Measurements from ENCODE around the gene CBLN3.
A peak's percentile ranks its signal among the peaks of the same experiment; 100 is the strongest.

The CBLN3 gene

GRCh38 chr14:24428628-24429394 lies 657 bp downstream of the CBLN3 start:
- TF ChIP-seq, protein P1, sequence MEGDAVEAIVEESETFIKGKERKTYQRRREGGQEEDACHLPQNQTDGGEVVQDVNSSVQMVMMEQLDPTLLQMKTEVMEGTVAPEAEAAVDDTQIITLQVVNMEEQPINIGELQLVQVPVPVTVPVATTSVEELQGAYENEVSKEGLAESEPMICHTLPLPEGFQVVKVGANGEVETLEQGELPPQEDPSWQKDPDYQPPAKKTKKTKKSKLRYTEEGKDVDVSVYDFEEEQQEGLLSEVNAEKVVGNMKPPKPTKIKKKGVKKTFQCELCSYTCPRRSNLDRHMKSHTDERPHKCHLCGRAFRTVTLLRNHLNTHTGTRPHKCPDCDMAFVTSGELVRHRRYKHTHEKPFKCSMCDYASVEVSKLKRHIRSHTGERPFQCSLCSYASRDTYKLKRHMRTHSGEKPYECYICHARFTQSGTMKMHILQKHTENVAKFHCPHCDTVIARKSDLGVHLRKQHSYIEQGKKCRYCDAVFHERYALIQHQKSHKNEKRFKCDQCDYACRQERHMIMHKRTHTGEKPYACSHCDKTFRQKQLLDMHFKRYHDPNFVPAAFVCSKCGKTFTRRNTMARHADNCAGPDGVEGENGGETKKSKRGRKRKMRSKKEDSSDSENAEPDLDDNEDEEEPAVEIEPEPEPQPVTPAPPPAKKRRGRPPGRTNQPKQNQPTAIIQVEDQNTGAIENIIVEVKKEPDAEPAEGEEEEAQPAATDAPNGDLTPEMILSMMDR (IDR thresholded peaks at IDR 0.05; ENCODE audit: low read depth, low read length) = no peak
- H3K4me3 ChIP-seq (replicated peaks in 1 of 2; ENCODE audit: low read depth in 2 of 2, low read length in 2 of 2) = peak overlapping the region in 1 of 2 donors; percentile 84
- DNase-seq (ENCODE audit: low read depth in 2 of 2) = no peak

- no peak overlapping the region for H3K4me3 ChIP-seq (replicated peaks in 1 of 2; ENCODE audit: low read depth in 2 of 2, low read length in 2 of 2)
- TF ChIP-seq, protein P1 (IDR thresholded peaks at IDR 0.05; ENCODE audit: low read depth, low read length) = no peak
- no peak for DNase-seq (ENCODE audit: low read depth in 2 of 2)
Observed at GRCh38 chr14:24427537-24428508, 1.6 kb downstream of the CBLN3 start.

DNA sequence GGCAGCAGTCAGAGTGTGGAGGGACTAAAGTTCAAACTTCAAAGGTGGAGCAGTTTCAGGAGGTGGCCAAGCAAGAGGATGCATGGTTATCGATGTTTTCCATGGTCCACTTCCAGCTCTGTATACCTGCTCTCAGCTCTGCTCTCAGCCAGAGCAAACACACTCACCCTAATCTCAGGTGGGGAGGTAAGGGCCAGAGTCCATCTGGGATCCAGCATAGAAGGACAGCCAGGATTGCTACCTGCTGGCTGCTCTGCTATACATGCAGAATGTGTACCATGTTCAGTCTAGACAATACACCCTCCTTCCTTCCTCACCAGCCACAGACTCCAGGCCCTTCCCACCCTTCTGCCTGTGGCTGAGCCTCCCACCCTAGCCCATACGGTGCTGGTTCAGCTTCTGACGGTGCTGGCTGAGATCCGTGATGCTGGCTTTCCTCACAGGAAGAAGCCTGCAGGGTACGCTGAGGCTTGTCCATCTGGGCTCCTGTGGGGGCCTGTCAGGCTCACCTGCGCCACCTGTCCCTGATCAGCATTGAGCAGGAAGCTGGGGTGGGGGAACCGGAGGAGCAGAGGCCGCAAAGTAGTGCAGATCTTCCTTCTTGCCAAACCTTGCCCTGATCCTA lies 2.4 kb downstream of the CBLN3 start:
- no peak for DNase-seq (ENCODE audit: low read depth in 2 of 2)
- TF ChIP-seq, protein P1 (IDR thresholded peaks at IDR 0.05; ENCODE audit: low read depth, low read length) = no peak
- no peak overlapping the region for H3K4me3 ChIP-seq (replicated peaks in 1 of 2; ENCODE audit: low read depth in 2 of 2, low read length in 2 of 2)

- H3K4me3 ChIP-seq (replicated peaks in 1 of 2; ENCODE audit: low read depth in 2 of 2, low read length in 2 of 2) = no peak overlapping the region
- no peak for DNase-seq (ENCODE audit: low read depth in 2 of 2)
- TF ChIP-seq, protein P1 (IDR thresholded peaks at IDR 0.05; ENCODE audit: low read depth, low read length) = no peak
Observed at GRCh38 chr14:24426150-24426911, 3.1 kb downstream of the CBLN3 start.

GRCh38 chr14:24425704-24426103 lies 3.8 kb downstream of the CBLN3 start:
- H3K4me3 ChIP-seq (replicated peaks in 1 of 2; ENCODE audit: low read depth in 2 of 2, low read length in 2 of 2) = no peak overlapping the region
- TF ChIP-seq, protein P1 (IDR thresholded peaks at IDR 0.05; ENCODE audit: low read depth, low read length) = no peak
- peak; percentile 91 to 95 for DNase-seq (ENCODE audit: low read depth in 2 of 2)

Data from cardiac fibroblast (primary cell).